Skeletal muscle tissue (tissue), 4 donors: Measurements from ENCODE around the gene ACER3. TPM values are rescaled to one million over a fixed set of nuclear protein-coding genes. Genes with fewer than 3 reads are reported as not detected.
"Not testable (repeated sequence)": the region's sequence is repeated elsewhere in the genome, so short reads cannot be mapped to it uniquely, and the experiment has no call there.

ENCODE experiments used
- H3K27ac ChIP-seq: one replicate; pipeline ENCODE4 v1.7.0; 2013; ENCODE audit warnings: mild to moderate bottlenecking, low read depth, low read length, inconsistent platforms
- H3K27me3 ChIP-seq, 3 donors: one replicate each; pipeline ENCODE4 v1.7.0; 2013; ENCODE audit warnings: low read length in 3 of 3; ENCODE audit not compliant: control insufficient read depth in 3 of 3, insufficient read depth in 3 of 3
- H3K36me3 ChIP-seq, 3 donors: one replicate each; pipeline ENCODE4 v1.7.0; 2013; ENCODE audit warnings: low read length in 3 of 3; ENCODE audit not compliant: control insufficient read depth in 3 of 3, insufficient read depth in 3 of 3
- H3K4me1 ChIP-seq, 3 donors: one replicate each; pipeline ENCODE4 v1.7.0; 2013; ENCODE audit warnings: low read length in 3 of 3, mild to moderate bottlenecking in 3 of 3; ENCODE audit not compliant: control insufficient read depth in 3 of 3, insufficient read depth in 3 of 3
- H3K4me3 ChIP-seq, 3 donors: one replicate each; pipeline ENCODE4 v1.7.0; 2013; ENCODE audit warnings: low read length in 3 of 3
- H3K9ac ChIP-seq, 3 donors: one replicate each; pipeline ENCODE4 v1.7.0; 2013; ENCODE audit warnings: low read length in 3 of 3, mild to moderate bottlenecking in 3 of 3, moderate library complexity in 2 of 3, low read depth in 1 of 3
- H3K9me3 ChIP-seq, 3 donors: one replicate each; pipeline ENCODE4 v1.7.0; 2013; ENCODE audit warnings: low read length in 3 of 3; ENCODE audit not compliant: control insufficient read depth in 3 of 3
- total RNA-seq: library from RNA; depleted of rRNA; stranded (reverse); fragments of >200 nt; gene quantifications from one replicate; pipeline ENCODE4 v1.2.3, GENCODE V29; 2014
- donor health status: Osteomylitis.

ACER3 gene
- total RNA-seq, result 7.3 TPM

DNA sequence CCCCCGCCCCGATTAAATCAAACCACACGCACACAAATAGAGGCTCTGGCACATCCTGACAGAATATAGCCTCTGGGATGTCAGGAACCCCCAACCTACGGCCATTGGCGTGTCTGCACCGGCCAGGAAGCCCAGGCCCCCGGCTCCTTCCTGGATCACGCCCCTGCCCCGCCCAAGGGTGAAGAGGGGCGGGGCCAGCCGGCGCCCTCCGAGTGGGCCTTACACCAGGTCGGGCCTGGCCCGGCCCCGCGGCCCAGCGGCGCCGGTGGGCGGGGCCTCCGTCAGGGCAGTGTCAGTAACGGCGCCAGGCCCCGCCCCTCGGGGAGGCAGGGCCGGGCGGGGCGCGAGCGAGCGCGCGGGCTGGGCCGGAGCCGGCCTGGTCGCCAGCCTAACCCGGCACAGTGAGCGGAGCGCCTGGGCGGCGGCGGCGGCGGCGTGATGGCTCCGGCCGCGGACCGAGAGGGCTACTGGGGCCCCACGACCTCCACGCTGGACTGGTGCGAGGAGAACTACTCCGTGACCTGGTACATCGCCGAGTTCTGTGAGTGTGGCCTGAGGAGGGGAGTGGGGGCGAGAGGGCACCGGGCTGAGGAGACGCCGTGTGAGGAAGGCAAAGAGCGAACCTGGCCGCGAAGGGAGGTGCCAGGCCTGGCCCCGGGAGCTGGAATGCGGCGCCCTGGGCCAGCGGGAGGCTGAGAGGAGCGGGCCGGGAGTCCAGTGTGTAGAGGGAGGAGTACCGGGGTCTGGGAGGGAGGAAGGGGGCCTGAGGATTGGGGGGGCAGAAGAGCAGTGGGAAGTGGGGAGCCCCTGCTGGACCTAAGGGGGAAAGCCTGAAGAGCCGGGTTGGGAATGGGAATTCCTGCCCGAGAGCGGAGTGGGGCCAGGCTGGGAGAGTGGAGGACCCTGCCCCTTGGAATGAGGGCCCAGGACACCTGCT lies at the start of gene ACER3:
Gene ACER3, plus strand, starts transcription at position 380 of the 937 bp plus-strand sequence. Its CDS starts 59 bp downstream, at position 439.
- Histone ChIP-seq H3K4me1 (peaks cover 7 to 12% (median 9%) of the 10 kb centered on the region in 3 donors), H3K36me3 (no peaks in the 10 kb centered on the region), H3K27ac (peak within 1 kb of the TSS; percentile 84), H3K4me3 (peak within 1 kb of the TSS; percentile 88 to 90 (median 90)), H3K27me3 (no peaks in the 10 kb centered on the region), H3K9me3 (no peaks in the 10 kb centered on the region), H3K9ac (peak within 1 kb of the TSS; percentile 87 to 90 (median 87))

DNA sequence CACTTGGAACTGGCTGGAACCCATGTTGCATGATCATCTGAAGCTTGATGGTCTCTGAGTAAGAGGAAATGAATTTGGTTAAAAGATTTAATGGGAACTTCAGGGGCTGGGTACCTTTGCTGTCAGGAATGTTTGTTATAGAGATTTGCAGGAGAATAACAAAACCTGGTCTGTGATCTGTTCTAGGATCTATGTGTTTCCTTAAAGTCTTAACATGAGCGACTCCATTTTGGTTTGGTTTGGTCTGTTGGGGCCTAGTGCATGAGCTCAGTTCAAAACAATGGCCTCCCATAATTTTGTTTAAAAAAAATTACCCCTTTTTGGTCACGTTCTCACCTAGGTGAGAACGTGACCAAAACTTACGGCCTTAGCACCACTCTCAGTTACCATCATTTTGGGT lies 49.5 kb upstream of the ACER3 start:
- peaks cover 4 to 7% (median 7%) of the 10 kb centered on the region in 3 donors for H3K4me1 ChIP-seq
- H3K4me3 ChIP-seq, result no peak overlapping the region
- no peaks in the 10 kb centered on the region for H3K27me3 ChIP-seq
- H3K9me3 ChIP-seq, result no peaks in the 10 kb centered on the region
- H3K27ac ChIP-seq, result no peak overlapping the region
- H3K9ac ChIP-seq, result no peak overlapping the region
- H3K36me3 ChIP-seq, result no peaks in the 10 kb centered on the region

DNA sequence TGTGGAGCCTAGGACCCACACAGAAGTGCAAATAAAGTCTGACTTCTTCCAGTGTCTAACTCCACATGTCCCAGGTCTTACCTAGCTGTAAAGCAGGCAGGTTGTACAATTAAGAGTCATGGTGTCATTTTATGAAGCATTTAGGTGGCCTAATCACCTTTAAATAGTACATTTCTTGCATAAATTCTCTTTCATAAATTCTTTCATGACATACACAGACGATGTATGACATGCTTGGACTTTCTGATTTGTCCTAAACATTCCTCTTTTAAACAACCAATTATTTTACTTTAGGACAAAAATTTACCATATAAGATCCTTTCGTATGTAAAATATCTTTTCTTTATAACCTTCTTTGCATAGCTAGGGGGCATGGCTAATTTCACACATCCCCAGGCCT lies 46.3 kb upstream of the ACER3 start:
- no peaks in the 10 kb centered on the region for H3K36me3 ChIP-seq
- no peaks in the 10 kb centered on the region for H3K27me3 ChIP-seq
- H3K4me1 ChIP-seq, result no peaks in the 10 kb centered on the region
- no peak overlapping the region for H3K4me3 ChIP-seq
- no peaks in the 10 kb centered on the region for H3K9me3 ChIP-seq
- H3K9ac ChIP-seq, result no peak overlapping the region
- no peak overlapping the region for H3K27ac ChIP-seq

DNA sequence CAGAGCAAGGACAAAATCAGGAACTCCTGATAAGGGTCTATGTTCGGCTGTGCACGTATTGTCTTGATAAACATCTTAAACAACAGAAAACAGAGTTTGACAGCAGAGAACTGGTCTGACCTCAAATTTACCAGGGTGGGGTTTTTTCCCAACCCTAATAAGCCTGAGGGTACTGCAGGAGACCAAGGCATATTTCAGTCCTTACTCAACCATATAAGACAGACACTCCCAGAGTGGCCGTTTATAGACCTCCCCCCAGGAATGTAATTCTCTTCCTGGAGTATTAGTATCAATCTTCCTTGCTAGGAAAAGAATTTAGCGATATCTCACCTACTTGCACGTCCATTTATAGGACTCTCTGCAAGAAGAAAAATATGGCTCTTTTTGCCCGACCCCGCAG lies 45.0 kb upstream of the ACER3 start:
- not testable (repeated sequence) for H3K27me3 ChIP-seq, H3K4me1 ChIP-seq, H3K36me3 ChIP-seq, H3K4me3 ChIP-seq, H3K9me3 ChIP-seq, H3K27ac ChIP-seq, H3K9ac ChIP-seq

DNA sequence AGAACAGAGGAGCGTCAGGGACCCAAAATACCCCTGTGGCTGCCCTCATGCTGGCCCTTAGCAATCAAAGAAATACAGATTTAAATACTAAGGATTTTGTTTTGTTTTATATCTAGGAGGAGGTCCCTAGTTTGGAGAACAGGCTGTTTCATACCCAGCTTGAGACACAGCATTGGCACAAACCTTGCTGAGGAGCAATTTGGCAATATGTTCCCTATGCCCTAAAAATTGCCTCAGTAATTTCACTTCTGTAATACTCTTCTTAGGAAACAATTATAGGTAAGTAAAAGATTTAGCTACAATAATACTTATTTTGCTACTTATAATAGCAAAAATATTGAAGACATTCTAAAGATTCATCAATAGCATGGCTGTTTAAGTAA lies 40.5 kb upstream of the ACER3 start:
- Histone ChIP-seq H3K27ac (no peak overlapping the region), H3K9me3 (no peaks in the 10 kb centered on the region), H3K36me3 (no peaks in the 10 kb centered on the region), H3K4me1 (peaks cover 0 to 5% (median 0%) of the 10 kb centered on the region in 3 donors), H3K4me3 (no peak overlapping the region), H3K27me3 (no peaks in the 10 kb centered on the region), H3K9ac (no peak overlapping the region)

DNA sequence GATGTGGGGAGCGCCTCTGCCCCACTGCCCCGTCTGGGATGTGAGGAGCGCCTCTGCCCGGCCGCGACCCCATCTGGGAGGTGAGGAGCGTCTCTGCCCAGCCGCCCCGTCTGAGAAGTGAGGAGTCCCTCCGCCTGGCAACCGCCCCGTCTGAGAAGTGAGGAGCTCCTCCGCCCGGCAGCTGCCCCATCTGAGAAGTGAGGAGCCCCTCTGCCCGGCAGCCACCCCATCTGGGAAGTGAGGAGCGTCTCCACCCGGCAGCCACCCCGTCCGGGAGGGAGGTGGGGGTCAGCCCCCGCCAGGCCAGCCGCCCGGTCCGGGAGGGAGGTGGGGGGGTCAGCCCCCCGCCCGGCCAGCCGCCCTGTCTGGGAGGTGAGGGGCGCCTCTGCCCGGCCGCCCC lies 39.3 kb upstream of the ACER3 start:
- not testable (repeated sequence) for H3K36me3 ChIP-seq, H3K4me3 ChIP-seq, H3K27ac ChIP-seq, H3K4me1 ChIP-seq, H3K9me3 ChIP-seq, H3K9ac ChIP-seq, H3K27me3 ChIP-seq

DNA sequence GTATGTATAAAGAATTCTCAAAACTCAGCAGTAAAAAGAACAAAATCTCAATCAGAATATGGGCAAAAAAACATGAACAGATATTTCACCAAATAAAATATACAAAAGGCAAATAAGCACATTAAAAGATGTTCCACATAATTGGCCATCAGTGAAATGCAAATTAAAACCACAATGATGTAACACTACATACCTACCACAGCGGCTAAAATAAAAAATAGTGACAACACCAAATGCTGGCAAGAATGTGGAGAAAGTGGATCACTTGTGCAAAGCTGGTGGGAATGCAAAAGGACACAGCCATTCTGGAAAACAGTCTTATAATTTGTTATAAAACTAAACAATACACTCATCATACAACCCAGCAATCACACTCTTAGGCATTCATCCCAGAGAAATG lies 38.3 kb upstream of the ACER3 start:
- Histone ChIP-seq H3K27ac (no peak overlapping the region), H3K27me3 (no peaks in the 10 kb centered on the region), H3K36me3 (no peaks in the 10 kb centered on the region), H3K4me1 (peaks cover 0 to 5% (median 0%) of the 10 kb centered on the region in 3 donors), H3K4me3 (no peak overlapping the region), H3K9me3 (no peaks in the 10 kb centered on the region), H3K9ac (no peak overlapping the region)

DNA sequence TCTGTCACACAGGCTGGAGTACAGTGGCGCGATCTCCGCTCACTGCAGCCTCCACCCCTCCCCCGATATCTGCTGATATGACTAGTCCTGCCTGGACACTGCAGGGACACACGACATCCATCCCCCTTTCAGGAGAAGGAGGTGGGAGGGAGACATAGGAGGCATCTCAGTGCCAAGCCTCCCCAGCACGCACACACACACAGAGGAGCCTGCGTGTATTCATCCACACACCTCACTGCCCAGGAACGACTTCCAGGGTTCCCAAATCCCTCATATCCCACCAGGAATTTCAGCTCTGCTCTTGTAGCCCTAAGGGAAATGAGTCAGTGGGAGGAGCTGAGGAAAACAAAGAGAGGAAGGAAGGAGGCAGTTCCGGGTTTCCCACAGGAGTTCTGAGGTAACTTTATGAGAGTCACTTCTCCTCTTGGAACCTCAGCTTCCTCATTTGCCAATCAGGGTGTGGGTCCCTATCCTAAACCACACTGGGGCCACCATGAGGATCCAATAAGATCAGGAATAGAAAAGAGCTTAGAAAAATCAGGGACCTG lies 37.2 kb upstream of the ACER3 start:
- H3K9me3 ChIP-seq, result no peaks in the 10 kb centered on the region
- peak overlapping the region; percentile 85 for H3K27ac ChIP-seq
- peak overlapping the region in 1 of 3 donors; percentile 57 for H3K9ac ChIP-seq
- no peak overlapping the region for H3K4me3 ChIP-seq
- H3K27me3 ChIP-seq, result no peaks in the 10 kb centered on the region
- peaks cover 0 to 5% (median 0%) of the 10 kb centered on the region in 3 donors for H3K4me1 ChIP-seq
- H3K36me3 ChIP-seq, result no peaks in the 10 kb centered on the region

DNA sequence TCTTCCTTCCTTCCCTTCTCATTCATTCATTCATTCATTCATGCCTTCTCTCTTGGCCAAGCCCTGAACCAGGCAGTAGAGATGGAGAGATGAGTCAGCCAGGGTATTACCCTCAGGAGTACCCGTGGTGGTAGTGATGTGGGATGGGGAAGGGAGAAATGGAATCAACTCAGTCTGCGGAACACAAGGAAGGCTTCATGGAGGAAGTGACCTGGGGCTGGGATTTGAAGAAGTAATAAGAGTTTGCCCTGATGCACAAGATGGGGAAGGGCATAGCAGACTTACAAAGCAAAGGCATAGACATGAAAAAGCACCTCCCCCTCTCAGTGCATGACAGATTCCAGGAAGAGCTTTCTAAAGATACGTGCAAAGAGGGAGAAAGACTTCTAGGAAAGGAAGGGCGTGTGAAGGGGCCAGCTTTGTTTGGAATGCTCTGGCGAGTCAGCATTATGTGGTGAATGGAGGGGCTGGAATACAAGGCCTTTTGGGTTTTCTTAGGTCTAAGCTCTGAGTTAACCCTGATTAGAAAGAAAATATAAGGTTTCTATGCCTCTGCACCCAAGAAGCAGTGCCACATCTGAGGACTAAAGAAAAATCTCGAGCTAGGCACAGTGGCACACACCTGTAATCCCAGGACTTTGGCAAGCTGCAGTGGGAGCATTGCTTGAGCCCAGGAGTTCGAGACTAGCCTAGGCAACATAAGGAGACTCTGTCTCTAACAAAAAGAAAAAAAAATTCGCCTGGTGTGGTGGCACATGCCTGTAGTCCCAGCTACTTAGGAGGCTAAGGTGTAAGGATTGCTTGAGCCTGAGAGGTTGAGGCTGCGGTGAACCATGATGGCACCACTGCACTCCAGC lies 36.4 kb upstream of the ACER3 start:
- peaks cover 0 to 5% (median 0%) of the 10 kb centered on the region in 3 donors for H3K4me1 ChIP-seq
- no peaks in the 10 kb centered on the region for H3K27me3 ChIP-seq
- H3K9ac ChIP-seq, result no peak overlapping the region
- no peaks in the 10 kb centered on the region for H3K36me3 ChIP-seq
- H3K4me3 ChIP-seq, result peak overlapping the region in 1 of 3 donors; percentile 6
- peak overlapping the region; percentile 85 for H3K27ac ChIP-seq
- H3K9me3 ChIP-seq, result no peaks in the 10 kb centered on the region
